GM21529 (cell line): ENCODE results near the gene PLEKHG3.

Experiments used
- ATAC-seq: cut with Tn5 transposase; IDR thresholded peaks from one replicate; pipeline ENCODE4 v1.9.1; 2021; ENCODE audit not compliant: unreplicated experiment

The PLEKHG3 gene

GRCh38 chr14:64725261-64725815 lies 21.1 kb downstream of the PLEKHG3 start:
- ATAC-seq = no peak

GRCh38 chr14:64725879-64726584 lies 21.8 kb downstream of the PLEKHG3 start:
- ATAC-seq = no peak

DNA sequence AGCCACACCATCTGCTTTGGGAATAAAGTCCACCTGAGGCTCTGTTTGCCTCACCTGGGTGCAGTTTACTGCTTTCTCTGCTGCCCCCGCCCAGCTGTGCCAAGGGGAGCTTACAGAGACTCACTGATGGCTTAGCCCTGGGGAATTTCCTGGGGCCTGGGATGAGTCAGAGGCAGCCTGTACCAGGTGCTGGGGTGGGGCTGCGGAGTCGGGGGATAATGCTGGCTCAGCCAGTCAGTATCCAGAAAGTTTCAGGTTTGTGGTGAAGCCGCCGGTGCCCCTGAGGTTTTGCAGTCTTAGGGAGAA lies 22.3 kb downstream of the PLEKHG3 start:
- no peak for ATAC-seq

GRCh38 chr14:64727551-64728071 lies 23.4 kb downstream of the PLEKHG3 start:
- ATAC-seq = no peak

DNA sequence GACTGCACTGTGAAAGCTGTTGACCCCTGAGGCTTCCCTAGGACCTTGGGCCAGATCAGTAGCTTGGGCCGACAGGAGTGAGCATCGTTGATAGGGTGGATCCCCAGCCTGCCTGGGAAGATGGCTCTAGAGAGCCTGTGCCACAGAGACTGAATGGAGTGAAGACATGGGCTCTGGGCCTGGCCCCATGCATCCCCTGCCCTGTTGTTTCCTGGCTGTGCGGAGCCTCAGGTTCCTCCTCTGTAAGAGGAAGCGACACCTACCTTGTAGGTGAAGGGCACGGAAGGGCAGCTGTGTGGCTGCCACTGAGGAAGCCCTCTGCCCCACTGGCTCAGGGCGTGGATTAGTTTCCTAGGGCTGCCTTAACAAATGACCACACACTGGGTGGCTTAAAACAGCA lies 23.9 kb downstream of the PLEKHG3 start:
- ATAC-seq = no peak

- no peak for ATAC-seq
These were observed 24.6 kb downstream of the PLEKHG3 start for GRCh38 chr14:64728856-64729255.

GRCh38 chr14:64729386-64730060 lies 25.3 kb downstream of the PLEKHG3 start:
- no peak for ATAC-seq

DNA sequence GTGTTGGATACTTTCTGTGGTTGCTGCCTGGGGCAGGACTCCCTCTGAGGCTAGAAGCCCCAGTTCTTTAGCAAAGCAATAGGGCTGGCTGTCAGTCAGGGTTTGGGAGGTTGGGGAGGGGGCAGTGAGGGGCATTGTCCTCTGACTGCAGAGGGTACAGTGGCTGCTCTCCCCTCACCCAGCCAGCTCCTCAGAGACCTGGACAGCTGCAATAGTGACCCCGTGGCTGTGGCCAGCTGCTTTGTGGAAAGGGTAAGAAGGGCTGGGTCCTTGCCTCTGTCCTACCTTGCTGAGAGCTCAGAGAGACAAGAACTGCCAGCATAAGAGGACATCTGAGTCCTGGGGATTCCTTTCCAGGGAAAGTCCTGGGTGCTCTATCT lies 25.8 kb downstream of the PLEKHG3 start:
- ATAC-seq = no peak

GRCh38 chr14:64730681-64731080 lies 26.5 kb downstream of the PLEKHG3 start:
- ATAC-seq = no peak

- ATAC-seq = no peak
These were observed 26.9 kb downstream of the PLEKHG3 start for GRCh38 chr14:64731141-64731581.

DNA sequence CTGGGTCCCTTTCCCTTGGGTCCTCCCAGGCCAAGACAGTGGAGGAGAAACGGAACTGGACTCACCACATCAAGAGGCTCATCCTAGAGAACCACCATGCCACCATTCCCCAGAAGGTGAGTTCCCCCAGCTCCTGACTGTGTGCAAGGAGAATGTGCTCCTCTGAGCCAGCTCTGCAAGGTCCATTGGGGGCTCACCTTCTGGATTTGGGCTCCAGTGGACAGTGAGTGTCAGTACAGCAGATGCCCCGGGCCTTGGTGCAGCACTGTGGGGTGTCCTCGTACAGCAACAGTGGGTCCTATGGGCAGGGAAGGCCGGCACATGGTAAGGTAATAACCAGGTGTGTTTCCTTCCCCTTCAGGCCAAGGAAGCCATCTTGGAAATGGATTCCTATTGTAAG lies 27.8 kb downstream of the PLEKHG3 start:
- no peak for ATAC-seq

DNA sequence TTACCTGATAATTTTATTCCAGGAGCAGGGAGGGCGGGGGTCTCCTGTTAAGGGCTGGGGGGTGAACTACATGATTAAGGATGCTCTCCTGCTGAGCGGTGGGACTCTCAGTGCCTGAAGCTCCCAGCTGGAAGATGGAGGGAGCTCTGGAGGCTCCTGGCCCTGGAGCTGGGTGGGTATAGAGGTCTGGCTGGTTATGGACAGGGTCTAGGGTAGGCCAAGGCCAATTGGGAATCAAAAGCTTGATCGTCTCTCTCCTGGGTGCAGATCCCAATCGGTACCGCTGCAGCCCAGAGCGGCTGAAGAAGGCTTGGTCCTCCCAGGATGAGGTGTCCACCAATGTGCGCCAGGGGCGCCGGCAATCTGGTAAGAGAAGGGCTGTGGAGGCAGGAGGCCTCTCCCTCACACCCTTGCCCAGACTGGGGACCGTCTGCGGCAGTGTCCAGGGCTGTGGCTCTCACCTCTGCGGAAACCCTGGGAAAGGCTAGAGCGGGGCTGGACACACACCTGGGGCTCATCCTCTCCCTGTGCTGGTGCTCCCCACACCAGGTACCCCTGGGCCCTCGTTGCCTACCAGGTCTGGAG lies 28.4 kb downstream of the PLEKHG3 start:
- ATAC-seq = no peak

- no peak for ATAC-seq
These were observed 29.1 kb downstream of the PLEKHG3 start for GRCh38 chr14:64733321-64733720.

GRCh38 chr14:64733899-64734298 lies 29.7 kb downstream of the PLEKHG3 start:
- ATAC-seq = no peak

GRCh38 chr14:64734990-64735389 lies 30.8 kb downstream of the PLEKHG3 start:
- no peak for ATAC-seq

DNA sequence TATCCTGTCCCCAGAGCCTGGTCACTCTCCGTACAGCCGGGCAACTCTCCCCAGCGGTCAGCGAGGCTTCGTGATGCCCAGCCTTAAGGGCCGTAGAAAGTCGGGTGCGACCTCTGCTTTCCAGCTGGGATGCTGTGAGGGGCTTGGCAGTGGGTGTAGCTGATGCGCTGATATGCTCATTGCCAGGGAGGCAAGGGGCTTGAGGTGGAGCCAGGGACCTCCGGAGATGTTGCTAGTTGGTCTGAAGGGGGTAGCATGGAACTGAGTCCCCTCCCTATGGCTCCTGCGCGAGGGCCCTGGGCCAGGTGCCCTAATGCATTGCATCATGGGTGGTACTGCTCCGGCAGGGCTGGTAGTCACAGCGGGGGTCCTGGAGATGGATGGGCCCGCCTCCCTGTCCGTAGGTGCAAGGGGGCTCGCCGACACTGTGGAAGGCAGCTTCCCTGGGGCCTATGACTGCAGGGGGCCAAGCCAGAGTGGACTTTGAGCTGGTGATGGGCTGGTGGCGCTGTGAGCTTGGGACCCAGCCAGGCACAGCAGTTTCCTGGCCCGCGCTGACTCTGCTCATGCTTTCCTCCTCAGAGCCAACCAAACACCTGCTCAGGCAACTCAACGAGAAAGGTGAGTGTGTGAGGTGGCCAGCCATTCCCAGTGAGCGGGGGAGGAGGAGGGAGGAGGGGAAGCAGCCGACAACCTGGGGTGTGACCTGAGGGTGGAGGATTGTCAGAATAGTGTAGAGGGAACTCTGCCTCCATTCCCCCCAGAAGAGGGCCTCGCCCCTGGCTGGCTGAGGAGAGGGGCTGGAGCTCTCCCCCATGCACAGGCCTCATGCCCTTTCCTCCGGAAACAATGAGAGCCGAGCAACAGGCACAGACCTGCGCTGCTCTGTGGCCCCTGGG lies 32.3 kb downstream of the PLEKHG3 start:
- ATAC-seq = no peak

- no peak for ATAC-seq
These were observed 33.4 kb downstream of the PLEKHG3 start for GRCh38 chr14:64737391-64738280.

DNA sequence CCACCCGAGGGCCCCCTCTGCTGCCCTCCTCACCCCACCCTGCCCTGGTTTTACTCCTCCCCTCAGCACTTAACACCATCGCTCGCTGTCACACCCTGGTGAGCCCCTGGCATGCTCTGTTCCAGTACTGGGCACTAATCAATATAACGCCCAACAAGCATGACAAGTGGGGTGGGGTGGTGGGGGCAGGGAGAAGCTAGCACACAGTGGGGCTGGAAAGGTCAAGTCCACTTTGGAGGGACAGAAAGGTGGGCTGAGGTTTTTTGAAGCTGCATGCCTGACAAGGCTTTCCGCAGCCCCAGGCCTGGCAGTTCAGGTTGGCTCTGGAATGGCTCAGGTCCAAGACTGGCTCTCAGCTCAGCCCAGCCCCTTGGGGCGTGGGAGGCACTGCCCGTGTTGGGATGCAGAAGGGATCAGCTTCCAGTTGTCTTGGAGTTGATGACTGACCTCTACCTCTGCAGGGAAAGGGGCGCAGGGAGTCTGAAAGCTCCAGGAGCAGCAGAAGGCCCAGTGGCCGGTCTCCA lies 34.1 kb downstream of the PLEKHG3 start:
- no peak for ATAC-seq

GRCh38 chr14:64741200-64741599 lies 37.0 kb downstream of the PLEKHG3 start:
- ATAC-seq = no peak

DNA sequence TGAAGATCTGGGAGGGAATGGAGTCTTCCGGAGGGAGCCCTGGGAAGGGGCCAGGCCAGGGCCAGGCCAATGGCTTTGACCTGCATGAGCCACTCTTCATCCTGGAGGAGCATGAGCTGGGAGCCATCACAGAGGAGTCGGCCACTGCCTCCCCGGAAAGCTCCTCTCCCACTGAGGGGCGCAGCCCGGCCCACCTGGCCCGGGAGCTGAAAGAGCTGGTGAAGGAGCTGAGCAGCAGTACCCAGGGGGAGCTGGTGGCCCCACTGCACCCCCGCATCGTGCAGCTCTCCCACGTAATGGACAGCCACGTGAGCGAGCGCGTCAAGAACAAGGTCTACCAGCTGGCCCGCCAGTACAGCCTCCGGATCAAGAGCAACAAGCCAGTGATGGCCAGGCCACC lies 37.7 kb downstream of the PLEKHG3 start:
- ATAC-seq = no peak
